WTC11 (cell line): ENCODE measurements around the gene LDLRAD4. TPM values are rescaled to one million over a fixed set of nuclear protein-coding genes. Genes with fewer than 3 reads are reported as not detected.

Experiments
- ATAC-seq: fragments of 200-7000 bp; cut with Tn5 transposase; 2 replicates; pipeline ENCODE4 v1.10.0; 2021; ENCODE audit warnings: mild to moderate bottlenecking, moderate library complexity
- CTCF ChIA-PET: fragments of 300-600 bp; sonication (Branson Sonifier 250); formaldehyde crosslinking; loops from one replicate; lab custom pipeline; 2021; ENCODE audit warnings: antibody characterized with exemption; lab: Charles Lee
- POLR2A ChIA-PET: fragments of 350-600 bp; sonication (Branson Sonifier 250); formaldehyde crosslinking; loops from one replicate; lab custom pipeline; 2021; ENCODE audit warnings: antibody characterized with exemption; lab: Charles Lee
- DNase-seq: peaks from one replicate; pipeline ENCODE4 v3.0.0; 2021; ENCODE audit warnings: low spot score
- H3K27ac Mint-ChIP-seq: 2 replicates; pipeline ENCODE4 v1.8.0; 2021; ENCODE audit warnings: mixed read lengths
- H3K27me3 Mint-ChIP-seq: 2 replicates; pipeline ENCODE4 v1.8.0; 2021; ENCODE audit warnings: low read depth, mild to moderate bottlenecking, moderate library complexity, mixed read lengths
- H3K36me3 Mint-ChIP-seq: 2 replicates; pipeline ENCODE4 v1.8.0; 2021; ENCODE audit warnings: mixed read lengths
- H3K4me1 Mint-ChIP-seq: 2 replicates; pipeline ENCODE4 v1.8.0; 2022; ENCODE audit warnings: mixed read lengths
- H3K4me3 Mint-ChIP-seq: 2 replicates; pipeline ENCODE4 v1.8.0; 2021; ENCODE audit warnings: mild to moderate bottlenecking, moderate library complexity, mixed read lengths
- H3K9me3 Mint-ChIP-seq: 2 replicates; pipeline ENCODE4 v1.8.0; 2021; ENCODE audit warnings: mixed read lengths
- AFF4 ChIP-seq: sonication (generic); formaldehyde crosslinking; IDR thresholded peaks from 2 replicates; pipeline ENCODE4 v1.8.1; 2023; ENCODE audit warnings: mild to moderate bottlenecking, missing genetic modification reagents, borderline replicate concordance
- ELF4 ChIP-seq: sonication (generic); formaldehyde crosslinking; IDR thresholded peaks from 2 replicates; pipeline ENCODE4 v1.8.1; 2022; ENCODE audit warnings: low read depth, mild to moderate bottlenecking, moderate library complexity, missing genetic modification reagents
- HMGA2 ChIP-seq: fragments of 250-450 bp; sonication (Bioruptor Pico); IDR thresholded peaks from 2 replicates; pipeline ENCODE4 v1.4.0; 2021; ENCODE audit warnings: mild to moderate bottlenecking, moderate library complexity
- NFATC4 ChIP-seq: fragments of 250-450 bp; sonication (Bioruptor Pico); IDR thresholded peaks from 2 replicates; pipeline ENCODE4 v1.9.0; 2021; ENCODE audit warnings: mild to moderate bottlenecking
- NFYB ChIP-seq: sonication (generic); formaldehyde crosslinking; conservative IDR thresholded peaks from 2 replicates; pipeline ENCODE4 v1.8.0; 2022; ENCODE audit warnings: low read depth, missing genetic modification reagents
- NR2C2 ChIP-seq: sonication (generic); formaldehyde crosslinking; IDR thresholded peaks from 2 replicates; pipeline ENCODE4 v1.8.0; 2022; ENCODE audit warnings: mild to moderate bottlenecking, missing genetic modification reagents
- RELA ChIP-seq: sonication (generic); formaldehyde crosslinking; IDR thresholded peaks from 2 replicates; pipeline ENCODE4 v1.8.1; 2022; ENCODE audit warnings: missing genetic modification reagents, mild to moderate bottlenecking, borderline replicate concordance
- TEAD1 ChIP-seq: sonication (generic); formaldehyde crosslinking; IDR thresholded peaks from 2 replicates; pipeline ENCODE4 v1.8.0; 2022; ENCODE audit warnings: mild to moderate bottlenecking, missing genetic modification reagents
- TEAD4 ChIP-seq: sonication (generic); formaldehyde crosslinking; IDR thresholded peaks from 2 replicates; pipeline ENCODE4 v1.8.0; 2022; ENCODE audit warnings: mild to moderate bottlenecking, missing genetic modification reagents
- ZNF121 ChIP-seq: sonication (generic); formaldehyde crosslinking; IDR thresholded peaks from 2 replicates; pipeline ENCODE4 v1.8.0; 2023; ENCODE audit warnings: missing genetic modification reagents
- ZNF263 ChIP-seq: sonication (generic); formaldehyde crosslinking; IDR thresholded peaks from 2 replicates; pipeline ENCODE4 v1.8.1; 2022; ENCODE audit warnings: low read depth, mild to moderate bottlenecking, moderate library complexity, missing genetic modification reagents
- ZNF396 ChIP-seq: fragments of 250-450 bp; sonication (Bioruptor Pico); IDR thresholded peaks from 2 replicates; pipeline ENCODE4 v1.8.0; 2021; ENCODE audit warnings: mild to moderate bottlenecking, moderate library complexity, borderline replicate concordance
- ZNF423 ChIP-seq: fragments of 250-450 bp; sonication (Bioruptor Pico); IDR thresholded peaks from 2 replicates; pipeline ENCODE4 v2.1.2; 2022; ENCODE audit warnings: mild to moderate bottlenecking, moderate library complexity
- ZNF671 ChIP-seq: fragments of 250-450 bp; sonication (Bioruptor Pico); IDR thresholded peaks from 2 replicates; pipeline ENCODE4 v1.8.0; 2021; ENCODE audit warnings: mild to moderate bottlenecking
- ZSCAN18 ChIP-seq: fragments of 250-450 bp; sonication (Bioruptor Pico); IDR thresholded peaks from 2 replicates; pipeline ENCODE4 v2.1.2; 2022; ENCODE audit warnings: mild to moderate bottlenecking, moderate library complexity
- total RNA-seq: library from RNA; stranded (reverse); gene quantifications from 3 replicates; pipeline ENCODE4 v1.2.3, GENCODE V29; 2021
- TF ChIP-seq, protein P1 (sequence below): fragments of 200-600 bp; IDR thresholded peaks from 2 replicates; pipeline ENCODE4 v1.8.0; 2022; ENCODE audit warnings: antibody characterized with exemption
- TF ChIP-seq, protein P2 (sequence below): sonication (generic); formaldehyde crosslinking; IDR thresholded peaks from 2 replicates; pipeline ENCODE4 v1.8.1; 2022; ENCODE audit warnings: missing genetic modification reagents, borderline replicate concordance
- TF ChIP-seq, protein P3 (sequence below): fragments of 250-450 bp; sonication (Bioruptor Pico); IDR thresholded peaks from 2 replicates; pipeline ENCODE4 v1.9.0; 2021; ENCODE audit warnings: moderate library complexity, mild to moderate bottlenecking, inconsistent platforms, borderline replicate concordance
- TF ChIP-seq, protein P4 (sequence below): fragments of 250-450 bp; sonication (Bioruptor Pico); IDR thresholded peaks from 2 replicates; pipeline ENCODE4 v1.9.0; 2021; ENCODE audit warnings: mild to moderate bottlenecking

LDLRAD4 gene
- total RNA-seq, 1 experiment from 2014 or later = 6.2 TPM

GRCh38 chr18:13613099-13613498 lies 394.5 kb downstream of the LDLRAD4 start:
- CTCF ChIA-PET = interaction anchor here (1.6 kb wide), 1 partner anchor 500 kb away, joined by 6 read pairs; no protein-coding TSS in a partner anchor
- Mint-ChIP-seq H3K9me3 (no peaks in the 10 kb centered on the region), H3K27ac (no peak overlapping the region), H3K4me3 (no peak overlapping the region), H3K27me3 (peaks cover 34% of the 10 kb centered on the region), H3K36me3 (no peaks in the 10 kb centered on the region), H3K4me1 (peaks cover 22% of the 10 kb centered on the region)
- TF ChIP-seq, protein P1, sequence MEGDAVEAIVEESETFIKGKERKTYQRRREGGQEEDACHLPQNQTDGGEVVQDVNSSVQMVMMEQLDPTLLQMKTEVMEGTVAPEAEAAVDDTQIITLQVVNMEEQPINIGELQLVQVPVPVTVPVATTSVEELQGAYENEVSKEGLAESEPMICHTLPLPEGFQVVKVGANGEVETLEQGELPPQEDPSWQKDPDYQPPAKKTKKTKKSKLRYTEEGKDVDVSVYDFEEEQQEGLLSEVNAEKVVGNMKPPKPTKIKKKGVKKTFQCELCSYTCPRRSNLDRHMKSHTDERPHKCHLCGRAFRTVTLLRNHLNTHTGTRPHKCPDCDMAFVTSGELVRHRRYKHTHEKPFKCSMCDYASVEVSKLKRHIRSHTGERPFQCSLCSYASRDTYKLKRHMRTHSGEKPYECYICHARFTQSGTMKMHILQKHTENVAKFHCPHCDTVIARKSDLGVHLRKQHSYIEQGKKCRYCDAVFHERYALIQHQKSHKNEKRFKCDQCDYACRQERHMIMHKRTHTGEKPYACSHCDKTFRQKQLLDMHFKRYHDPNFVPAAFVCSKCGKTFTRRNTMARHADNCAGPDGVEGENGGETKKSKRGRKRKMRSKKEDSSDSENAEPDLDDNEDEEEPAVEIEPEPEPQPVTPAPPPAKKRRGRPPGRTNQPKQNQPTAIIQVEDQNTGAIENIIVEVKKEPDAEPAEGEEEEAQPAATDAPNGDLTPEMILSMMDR = no peak
- TF ChIP-seq HMGA2 (no peak), RELA (CRISPR knock-in tag) (no peak), ZNF671 (CRISPR knock-in tag) (no peak), TEAD4 (CRISPR knock-in tag) (no peak), TEAD1 (CRISPR knock-in tag) (no peak), ZNF263 (CRISPR knock-in tag) (no peak)
- TF ChIP-seq, protein P2, sequence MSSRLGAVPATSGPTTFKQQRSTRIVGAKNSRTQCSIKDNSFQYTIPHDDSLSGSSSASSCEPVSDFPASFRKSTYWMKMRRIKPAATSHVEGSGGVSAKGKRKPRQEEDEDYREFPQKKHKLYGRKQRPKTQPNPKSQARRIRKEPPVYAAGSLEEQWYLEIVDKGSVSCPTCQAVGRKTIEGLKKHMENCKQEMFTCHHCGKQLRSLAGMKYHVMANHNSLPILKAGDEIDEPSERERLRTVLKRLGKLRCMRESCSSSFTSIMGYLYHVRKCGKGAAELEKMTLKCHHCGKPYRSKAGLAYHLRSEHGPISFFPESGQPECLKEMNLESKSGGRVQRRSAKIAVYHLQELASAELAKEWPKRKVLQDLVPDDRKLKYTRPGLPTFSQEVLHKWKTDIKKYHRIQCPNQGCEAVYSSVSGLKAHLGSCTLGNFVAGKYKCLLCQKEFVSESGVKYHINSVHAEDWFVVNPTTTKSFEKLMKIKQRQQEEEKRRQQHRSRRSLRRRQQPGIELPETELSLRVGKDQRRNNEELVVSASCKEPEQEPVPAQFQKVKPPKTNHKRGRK (CRISPR knock-in tag) = no peak
- POLR2A ChIA-PET = no interaction called here
- no peak for DNase-seq
- no peak for ATAC-seq

DNA sequence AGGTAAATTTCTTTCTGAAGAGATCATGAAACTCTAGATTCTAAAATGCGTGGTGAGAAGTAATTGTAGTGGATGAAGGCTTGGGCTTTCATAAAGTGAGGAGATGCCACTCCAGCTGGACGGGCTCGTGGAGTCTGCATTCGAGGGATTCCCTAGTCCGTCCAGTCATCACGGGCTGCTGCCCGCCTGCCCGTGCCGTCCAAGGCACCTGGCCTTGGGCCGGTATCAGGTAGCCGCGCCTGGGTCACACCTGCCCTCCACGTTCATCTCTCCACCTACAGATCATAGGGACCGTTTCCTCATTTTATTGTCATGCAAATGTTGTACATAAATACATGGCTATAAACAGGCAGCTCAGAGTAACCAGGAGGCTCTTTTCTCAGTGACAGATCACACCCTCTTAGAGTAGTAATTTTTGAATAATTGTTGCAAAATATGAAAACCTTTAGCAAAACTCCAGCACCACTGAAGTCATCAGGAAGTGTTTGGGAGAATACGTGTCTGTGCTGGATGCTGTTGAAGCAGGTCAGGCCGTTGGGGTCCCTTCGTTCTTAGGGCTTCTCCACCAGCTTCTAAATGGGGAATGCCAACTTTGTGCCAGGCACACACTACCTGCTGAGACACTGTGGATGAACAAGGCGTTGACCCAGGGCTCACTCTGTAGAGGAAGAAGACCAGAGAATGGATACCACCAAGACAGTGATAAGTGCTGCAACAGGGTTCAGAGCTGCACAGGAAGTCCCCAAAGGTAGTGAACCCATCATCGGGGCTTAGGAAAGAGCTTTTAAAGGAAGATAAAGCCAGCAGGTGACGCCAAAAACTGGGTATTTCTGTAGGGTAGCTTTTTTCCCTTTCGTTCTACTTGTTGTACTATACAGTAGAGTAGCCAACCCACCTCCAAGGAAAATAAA lies 395.3 kb downstream of the LDLRAD4 start:
- no peaks in the 10 kb centered on the region for H3K36me3 Mint-ChIP-seq
- POLR2A ChIA-PET = no interaction called here
- DNase-seq = no peak
- no peaks in the 10 kb centered on the region for H3K9me3 Mint-ChIP-seq
- CTCF ChIA-PET = interaction anchor here (0.9 kb wide), 1 partner anchor 198 kb away, joined by 4 read pairs; no protein-coding TSS in a partner anchor
- peaks cover 22% of the 10 kb centered on the region for H3K4me1 Mint-ChIP-seq
- no peak overlapping the region for H3K4me3 Mint-ChIP-seq
- peaks cover 34% of the 10 kb centered on the region for H3K27me3 Mint-ChIP-seq
- ATAC-seq = no peak
- H3K27ac Mint-ChIP-seq = no peak overlapping the region
- TF ChIP-seq NR2C2 (CRISPR knock-in tag) = no peak
- no peak for TF ChIP-seq ZSCAN18
- no peak for TF ChIP-seq ZNF121 (CRISPR knock-in tag)
- TF ChIP-seq, protein P3, sequence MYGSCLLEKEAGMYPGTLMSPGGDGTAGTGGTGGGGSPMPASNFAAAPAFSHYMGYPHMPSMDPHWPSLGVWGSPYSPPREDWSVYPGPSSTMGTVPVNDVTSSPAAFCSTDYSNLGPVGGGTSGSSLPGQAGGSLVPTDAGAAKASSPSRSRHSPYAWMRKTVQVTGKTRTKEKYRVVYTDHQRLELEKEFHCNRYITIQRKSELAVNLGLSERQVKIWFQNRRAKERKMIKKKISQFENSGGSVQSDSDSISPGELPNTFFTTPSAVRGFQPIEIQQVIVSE = no peak
- no peak for TF ChIP-seq ELF4 (CRISPR knock-in tag)
- TF ChIP-seq, protein P1 = no peak
- no peak for TF ChIP-seq ZNF423 (CRISPR knock-in tag)
- TF ChIP-seq ZNF396 (CRISPR knock-in tag) = no peak
- TF ChIP-seq, protein P4, sequence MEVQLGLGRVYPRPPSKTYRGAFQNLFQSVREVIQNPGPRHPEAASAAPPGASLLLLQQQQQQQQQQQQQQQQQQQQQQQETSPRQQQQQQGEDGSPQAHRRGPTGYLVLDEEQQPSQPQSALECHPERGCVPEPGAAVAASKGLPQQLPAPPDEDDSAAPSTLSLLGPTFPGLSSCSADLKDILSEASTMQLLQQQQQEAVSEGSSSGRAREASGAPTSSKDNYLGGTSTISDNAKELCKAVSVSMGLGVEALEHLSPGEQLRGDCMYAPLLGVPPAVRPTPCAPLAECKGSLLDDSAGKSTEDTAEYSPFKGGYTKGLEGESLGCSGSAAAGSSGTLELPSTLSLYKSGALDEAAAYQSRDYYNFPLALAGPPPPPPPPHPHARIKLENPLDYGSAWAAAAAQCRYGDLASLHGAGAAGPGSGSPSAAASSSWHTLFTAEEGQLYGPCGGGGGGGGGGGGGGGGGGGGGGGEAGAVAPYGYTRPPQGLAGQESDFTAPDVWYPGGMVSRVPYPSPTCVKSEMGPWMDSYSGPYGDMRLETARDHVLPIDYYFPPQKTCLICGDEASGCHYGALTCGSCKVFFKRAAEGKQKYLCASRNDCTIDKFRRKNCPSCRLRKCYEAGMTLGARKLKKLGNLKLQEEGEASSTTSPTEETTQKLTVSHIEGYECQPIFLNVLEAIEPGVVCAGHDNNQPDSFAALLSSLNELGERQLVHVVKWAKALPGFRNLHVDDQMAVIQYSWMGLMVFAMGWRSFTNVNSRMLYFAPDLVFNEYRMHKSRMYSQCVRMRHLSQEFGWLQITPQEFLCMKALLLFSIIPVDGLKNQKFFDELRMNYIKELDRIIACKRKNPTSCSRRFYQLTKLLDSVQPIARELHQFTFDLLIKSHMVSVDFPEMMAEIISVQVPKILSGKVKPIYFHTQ = no peak
- TF ChIP-seq AFF4 (CRISPR knock-in tag) = no peak
- no peak for TF ChIP-seq NFYB (CRISPR knock-in tag)
- TF ChIP-seq NFATC4 = no peak
